Heart left ventricle (tissue), 13 donors: ENCODE measurements around the gene LY6G5C.

Source experiments
- POLR2A ChIP-seq, 2 donors: fragments of 450-650 bp; IDR thresholded peaks; one replicate each; pipeline ENCODE4 v1.6.1; 2017; ENCODE audit warnings: antibody characterized with exemption in 2 of 2, mild to moderate bottlenecking in 2 of 2, moderate library complexity in 2 of 2
- TF ChIP-seq, protein P1 (sequence below), 12 donors: fragments of 200-600 bp; sonication (generic) in 4 of 12; IDR thresholded peaks; one replicate each; pipeline versions ENCODE4 v1.5.0 to v1.8.0; 2018 to 2022; ENCODE audit warnings: antibody characterized with exemption in 12 of 12, mild to moderate bottlenecking in 5 of 12
- donor health status: ischemic (EF 13 %, LVEDD 7.1; RV severe dilation, severe dysfunction).
- donor health status: DM: no; HTN: yes; CAD: no.
- donor health status: DM: no; HTN: no; CAD: no.
- donor health status: ischemic (EF 25% LVEDD 6.9; RV normal size, moderate dysfunction).
- donor health status: ischemic (EF 25% LVEDD 5.7; RV mildly dilated, moderate dysfunction).
- donor health status: ischemic (EF 35%, LVEDD 5.7; RV mildly dilated, moderate dysfunction).
- donor health status: nonischemic (EF 11% LVEDD 7.7; RV severe dilation, severe dysfunction).
- donor health status: DM: yes; HTN: yes; CAD: no.
- donor health status: PGD.
- donor health status: ischemic (EF 29% LVEDD 5.4; RV normal size, mild dysfunction).
- donor health status: nonischemic (EF 23%, LVEDD 6.1; RV moderate dilation, normal function).

DNA sequence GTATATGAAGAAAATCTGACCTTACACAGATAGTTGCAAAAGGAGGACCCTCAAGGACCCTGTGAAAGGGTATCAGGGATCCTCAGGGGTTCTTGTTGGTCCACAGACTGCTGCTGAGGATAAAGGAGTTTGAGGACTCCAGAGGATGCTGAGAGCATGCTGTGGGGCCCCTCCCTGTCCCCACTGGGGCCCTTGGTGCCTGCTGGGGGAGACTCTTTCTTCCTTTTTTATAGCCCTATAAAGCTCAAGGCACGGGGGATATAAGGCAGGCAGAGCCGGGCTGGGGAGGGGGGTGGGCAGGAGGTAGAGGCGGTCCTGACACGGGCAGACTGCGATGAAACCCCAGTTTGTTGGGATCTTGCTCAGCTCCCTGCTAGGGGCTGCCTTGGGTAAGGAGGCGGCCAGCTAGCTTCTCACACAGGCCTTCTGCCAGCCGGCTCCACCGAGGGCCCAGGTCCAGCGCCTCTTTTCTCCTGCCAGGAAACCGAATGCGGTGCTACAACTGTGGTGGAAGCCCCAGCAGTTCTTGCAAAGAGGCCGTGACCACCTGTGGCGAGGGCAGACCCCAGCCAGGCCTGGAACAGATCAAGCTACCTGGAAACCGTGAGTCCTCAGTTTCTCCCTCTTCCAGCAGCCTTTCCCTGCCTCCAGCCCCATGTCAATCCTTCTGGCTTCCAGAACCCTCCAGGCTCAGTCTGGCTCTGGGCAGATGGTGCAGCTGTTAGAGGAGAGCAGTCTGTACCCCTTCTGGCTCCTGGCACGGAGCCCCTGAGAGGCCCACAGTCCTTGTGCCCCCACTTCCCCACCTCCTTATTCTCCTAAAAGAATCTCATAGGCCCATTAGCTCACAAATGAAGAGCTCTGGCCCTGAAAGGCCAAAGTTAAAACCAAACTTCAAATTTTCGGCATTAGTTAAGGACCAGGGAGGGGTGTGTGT lies 34.4 kb upstream of the LY6G5C start, which contains the start of gene LY6G6D:
- TF ChIP-seq, protein P1, sequence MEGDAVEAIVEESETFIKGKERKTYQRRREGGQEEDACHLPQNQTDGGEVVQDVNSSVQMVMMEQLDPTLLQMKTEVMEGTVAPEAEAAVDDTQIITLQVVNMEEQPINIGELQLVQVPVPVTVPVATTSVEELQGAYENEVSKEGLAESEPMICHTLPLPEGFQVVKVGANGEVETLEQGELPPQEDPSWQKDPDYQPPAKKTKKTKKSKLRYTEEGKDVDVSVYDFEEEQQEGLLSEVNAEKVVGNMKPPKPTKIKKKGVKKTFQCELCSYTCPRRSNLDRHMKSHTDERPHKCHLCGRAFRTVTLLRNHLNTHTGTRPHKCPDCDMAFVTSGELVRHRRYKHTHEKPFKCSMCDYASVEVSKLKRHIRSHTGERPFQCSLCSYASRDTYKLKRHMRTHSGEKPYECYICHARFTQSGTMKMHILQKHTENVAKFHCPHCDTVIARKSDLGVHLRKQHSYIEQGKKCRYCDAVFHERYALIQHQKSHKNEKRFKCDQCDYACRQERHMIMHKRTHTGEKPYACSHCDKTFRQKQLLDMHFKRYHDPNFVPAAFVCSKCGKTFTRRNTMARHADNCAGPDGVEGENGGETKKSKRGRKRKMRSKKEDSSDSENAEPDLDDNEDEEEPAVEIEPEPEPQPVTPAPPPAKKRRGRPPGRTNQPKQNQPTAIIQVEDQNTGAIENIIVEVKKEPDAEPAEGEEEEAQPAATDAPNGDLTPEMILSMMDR (IDR thresholded peaks at IDR 0.05) = no peak
- no peak for TF ChIP-seq POLR2A (IDR thresholded peaks at IDR 0.05)
